Ishikawa (cell line): ENCODE data around the gene CFAP92.
A peak's percentile ranks its signal among the peaks of the same experiment; 100 is the strongest.

ENCODE experiments used
- CEBPB ChIP-seq: IDR thresholded peaks from 2 replicates; pipeline ENCODE4 v1.6.1; 2012
- CREB1 ChIP-seq: IDR thresholded peaks from 2 replicates; pipeline ENCODE4 v1.6.1; 2012; ENCODE audit warnings: low read depth
- EGR1 ChIP-seq: IDR thresholded peaks from 2 replicates; pipeline ENCODE4 v1.6.1; 2012
- EP300 ChIP-seq: IDR thresholded peaks from 2 replicates; pipeline ENCODE4 v1.6.1; 2012; ENCODE audit warnings: borderline replicate concordance
- FOXM1 ChIP-seq: IDR thresholded peaks from 2 replicates; pipeline ENCODE4 v1.6.1; 2012; ENCODE audit warnings: low read depth, borderline replicate concordance
- NFIC ChIP-seq: IDR thresholded peaks from 2 replicates; pipeline ENCODE4 v1.6.1; 2012
- RAD21 ChIP-seq: IDR thresholded peaks from 2 replicates; pipeline ENCODE4 v1.6.1; 2012; ENCODE audit warnings: low read depth
- TAF1 ChIP-seq: IDR thresholded peaks from 2 replicates; pipeline ENCODE4 v1.6.1; 2012; ENCODE audit warnings: low read depth, mild to moderate bottlenecking
- TCF12 ChIP-seq: IDR thresholded peaks from 2 replicates; pipeline ENCODE4 v1.6.1; 2012; ENCODE audit warnings: low read depth
- TEAD4 ChIP-seq: IDR thresholded peaks from 2 replicates; pipeline ENCODE4 v1.6.1; 2012
- USF1 ChIP-seq: IDR thresholded peaks from 2 replicates; pipeline ENCODE4 v1.6.1; 2012
- YY1 ChIP-seq: IDR thresholded peaks from 2 replicates; pipeline ENCODE4 v1.6.1; 2012; ENCODE audit warnings: low read depth
- ZBTB7A ChIP-seq: IDR thresholded peaks from 2 replicates; pipeline ENCODE4 v1.6.1; 2012; ENCODE audit warnings: low read depth
- TF ChIP-seq, protein P1 (sequence below): IDR thresholded peaks from 2 replicates; pipeline ENCODE4 v1.6.1; 2012
- TF ChIP-seq, protein P2 (sequence below): IDR thresholded peaks from 2 replicates; pipeline ENCODE4 v1.6.1; 2012; ENCODE audit warnings: low read depth, mild to moderate bottlenecking

Gene CFAP92

DNA sequence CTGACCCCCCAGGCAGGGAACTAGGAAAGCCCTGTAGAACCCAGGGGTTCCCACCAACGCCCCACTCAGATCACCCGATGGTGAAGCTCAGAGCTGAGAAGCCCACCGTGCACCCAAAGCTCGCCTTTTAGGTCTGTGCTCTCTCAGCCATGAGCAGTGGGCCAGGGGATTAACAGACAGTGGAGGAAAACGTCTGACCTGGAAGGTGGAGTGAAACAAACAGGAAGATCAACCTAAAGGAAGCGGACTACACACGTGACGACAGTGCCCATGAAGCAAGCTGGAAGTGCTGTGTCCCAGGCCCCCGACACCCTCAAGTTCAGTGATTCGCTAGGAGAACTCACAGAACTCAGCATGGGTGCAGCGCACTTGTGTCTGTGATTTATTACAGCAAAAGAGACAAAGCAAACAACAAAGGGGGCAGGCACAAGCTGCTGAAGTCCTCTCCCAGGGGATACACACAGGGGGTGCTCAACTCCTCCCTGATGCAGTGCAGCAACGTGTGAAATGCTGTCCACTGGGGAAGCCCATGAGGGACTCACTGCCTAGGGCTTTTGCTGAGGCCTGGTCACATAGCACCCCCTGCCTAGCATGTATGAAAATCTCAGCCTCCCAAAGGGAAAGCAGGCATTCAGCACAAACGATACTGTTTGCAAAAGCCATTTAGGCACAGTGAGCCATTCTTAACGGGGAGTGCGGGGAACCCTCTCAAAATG, 43.5 kb downstream of the CFAP92 start:
- no peak for TF ChIP-seq CREB1
- TF ChIP-seq RAD21 = peak; percentile 68

- TF ChIP-seq TEAD4 (no peak), CREB1 (no peak), YY1 (no peak), TAF1 (no peak), FOXM1 (no peak), RAD21 (no peak), EP300 (no peak), ZBTB7A (no peak), EGR1 (no peak), CEBPB (no peak), USF1 (no peak), NFIC (no peak), TCF12 (no peak)
- TF ChIP-seq, protein P1, sequence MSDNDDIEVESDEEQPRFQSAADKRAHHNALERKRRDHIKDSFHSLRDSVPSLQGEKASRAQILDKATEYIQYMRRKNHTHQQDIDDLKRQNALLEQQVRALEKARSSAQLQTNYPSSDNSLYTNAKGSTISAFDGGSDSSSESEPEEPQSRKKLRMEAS = no peak
- TF ChIP-seq, protein P2, sequence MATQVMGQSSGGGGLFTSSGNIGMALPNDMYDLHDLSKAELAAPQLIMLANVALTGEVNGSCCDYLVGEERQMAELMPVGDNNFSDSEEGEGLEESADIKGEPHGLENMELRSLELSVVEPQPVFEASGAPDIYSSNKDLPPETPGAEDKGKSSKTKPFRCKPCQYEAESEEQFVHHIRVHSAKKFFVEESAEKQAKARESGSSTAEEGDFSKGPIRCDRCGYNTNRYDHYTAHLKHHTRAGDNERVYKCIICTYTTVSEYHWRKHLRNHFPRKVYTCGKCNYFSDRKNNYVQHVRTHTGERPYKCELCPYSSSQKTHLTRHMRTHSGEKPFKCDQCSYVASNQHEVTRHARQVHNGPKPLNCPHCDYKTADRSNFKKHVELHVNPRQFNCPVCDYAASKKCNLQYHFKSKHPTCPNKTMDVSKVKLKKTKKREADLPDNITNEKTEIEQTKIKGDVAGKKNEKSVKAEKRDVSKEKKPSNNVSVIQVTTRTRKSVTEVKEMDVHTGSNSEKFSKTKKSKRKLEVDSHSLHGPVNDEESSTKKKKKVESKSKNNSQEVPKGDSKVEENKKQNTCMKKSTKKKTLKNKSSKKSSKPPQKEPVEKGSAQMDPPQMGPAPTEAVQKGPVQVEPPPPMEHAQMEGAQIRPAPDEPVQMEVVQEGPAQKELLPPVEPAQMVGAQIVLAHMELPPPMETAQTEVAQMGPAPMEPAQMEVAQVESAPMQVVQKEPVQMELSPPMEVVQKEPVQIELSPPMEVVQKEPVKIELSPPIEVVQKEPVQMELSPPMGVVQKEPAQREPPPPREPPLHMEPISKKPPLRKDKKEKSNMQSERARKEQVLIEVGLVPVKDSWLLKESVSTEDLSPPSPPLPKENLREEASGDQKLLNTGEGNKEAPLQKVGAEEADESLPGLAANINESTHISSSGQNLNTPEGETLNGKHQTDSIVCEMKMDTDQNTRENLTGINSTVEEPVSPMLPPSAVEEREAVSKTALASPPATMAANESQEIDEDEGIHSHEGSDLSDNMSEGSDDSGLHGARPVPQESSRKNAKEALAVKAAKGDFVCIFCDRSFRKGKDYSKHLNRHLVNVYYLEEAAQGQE = no peak
Observed at GRCh38 chr3:128949158-128949557, 44.7 kb downstream of the CFAP92 start.

DNA sequence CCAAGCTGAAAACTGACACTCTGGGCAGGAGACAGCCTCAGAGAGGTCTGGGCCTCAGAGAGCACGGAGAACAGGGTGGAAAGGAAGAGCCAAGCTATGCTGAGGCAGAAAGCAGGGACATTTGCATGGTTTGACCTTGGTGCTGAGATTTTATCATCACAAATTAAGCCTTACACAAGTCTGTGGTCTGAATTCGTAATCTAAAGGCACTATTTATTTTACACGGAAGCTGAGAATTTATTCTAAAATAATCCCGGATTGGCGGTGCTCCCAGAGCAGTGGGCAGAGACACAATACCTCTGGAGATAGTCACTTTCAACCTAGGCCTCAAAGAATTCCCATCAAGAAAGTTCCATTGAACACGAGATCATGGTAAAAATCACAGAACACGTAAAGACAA, 47.5 kb downstream of the CFAP92 start:
- no peak for TF ChIP-seq NFIC

DNA sequence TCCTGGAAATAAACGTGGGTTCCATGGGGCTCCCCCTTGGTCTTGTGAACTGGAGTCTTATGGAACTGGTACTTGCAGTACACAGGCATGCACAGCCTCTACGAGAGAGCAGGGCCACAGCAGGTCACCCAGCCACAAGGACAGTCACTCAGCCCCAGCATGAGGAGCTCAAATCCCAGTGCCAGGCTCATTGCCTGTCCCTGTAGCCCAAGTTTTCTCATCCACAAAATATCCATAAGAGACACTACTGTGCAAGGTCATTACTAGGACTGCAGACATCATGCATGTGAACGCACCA, 48.0 kb downstream of the CFAP92 start:
- TF ChIP-seq CREB1 (no peak), EP300 (no peak), EGR1 (no peak), YY1 (no peak), TCF12 (no peak), RAD21 (no peak), ZBTB7A (no peak), NFIC (no peak), TEAD4 (no peak), CEBPB (no peak), FOXM1 (no peak), USF1 (no peak), TAF1 (no peak)
- TF ChIP-seq, protein P1 = no peak
- TF ChIP-seq, protein P2 = no peak

DNA sequence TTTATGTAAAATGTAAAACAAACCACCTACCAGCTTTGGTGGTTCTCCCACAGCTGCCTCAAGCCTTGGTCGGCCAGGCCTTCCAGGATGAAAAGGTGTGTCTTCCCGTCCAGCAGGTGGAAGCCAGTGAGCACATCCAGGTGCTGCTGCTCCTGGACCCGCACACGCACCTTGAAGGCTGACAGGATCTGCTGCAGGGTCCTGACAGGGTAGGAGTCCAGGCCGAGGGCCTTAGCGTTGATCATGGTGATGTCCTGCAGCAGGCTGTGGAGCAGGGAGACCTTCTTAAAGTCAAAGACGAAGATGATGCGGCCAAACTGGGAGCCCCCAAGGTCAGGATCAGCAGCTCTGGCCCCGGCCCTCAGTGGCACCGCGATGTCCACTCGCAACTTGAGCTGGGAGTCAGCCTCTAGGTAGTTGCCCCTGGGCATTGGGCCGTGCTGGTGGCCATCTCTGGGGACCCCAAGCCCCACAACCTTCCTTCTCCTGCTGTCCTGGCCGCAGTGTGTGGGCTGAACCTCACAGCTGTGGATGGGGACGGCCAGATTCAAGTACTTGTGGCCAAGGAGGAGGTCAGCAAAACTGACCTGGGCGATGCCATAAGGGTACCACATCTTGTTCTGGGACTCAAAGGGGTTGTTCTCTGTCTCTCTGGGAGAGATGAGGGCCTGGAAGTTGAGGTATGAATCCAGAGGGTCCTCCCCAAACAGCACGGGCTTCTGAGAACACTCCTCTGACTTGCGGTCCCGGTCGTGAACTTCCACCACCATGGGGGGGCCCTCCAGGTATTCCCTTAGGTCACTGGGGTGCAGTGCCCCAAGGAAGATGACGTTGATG, 48.6 kb downstream of the CFAP92 start:
- TF ChIP-seq, protein P1 = no peak
- TF ChIP-seq USF1 = no peak
- no peak for TF ChIP-seq EP300
- no peak for TF ChIP-seq EGR1
- TF ChIP-seq TAF1 = no peak
- TF ChIP-seq CREB1 = no peak
- TF ChIP-seq FOXM1 = no peak
- no peak for TF ChIP-seq ZBTB7A
- TF ChIP-seq, protein P2 = no peak
- no peak for TF ChIP-seq RAD21
- TF ChIP-seq YY1 = no peak
- TF ChIP-seq CEBPB = no peak
